NCI-H2029 (cell line): Measurements from ENCODE around the gene KRT26.
"Not testable (repeated sequence)": the region's sequence is repeated elsewhere in the genome, so short reads cannot be mapped to it uniquely, and the experiment has no call there.

Experiments
- DNase-seq: peaks from one replicate; lab custom pipeline; 2025; lab: John Stamatoyannopoulos, UW

KRT26 gene

GRCh38 chr17:40772101-40772500, at the start of gene KRT26:
TSS of gene KRT26 (minus strand) at chr17:40772201. CDS start at chr17:40772113, 88 bp downstream.
- no peak for DNase-seq

- no peak for DNase-seq
Measured at GRCh38 chr17:40821536-40821935, 49.5 kb upstream of the KRT26 start.

- no peak for DNase-seq
Measured at GRCh38 chr17:40820228-40820838, 48.3 kb upstream of the KRT26 start.

- DNase-seq, result no peak
Measured at GRCh38 chr17:40819528-40820125, 47.6 kb upstream of the KRT26 start.

GRCh38 chr17:40818733-40819527, 46.9 kb upstream of the KRT26 start:
- peak; percentile 58 for DNase-seq

- DNase-seq, result no peak
Measured at GRCh38 chr17:40818343-40818732, 46.3 kb upstream of the KRT26 start.

GRCh38 chr17:40817103-40817682, 45.2 kb upstream of the KRT26 start:
- no peak for DNase-seq

- DNase-seq, result no peak
Measured at GRCh38 chr17:40816569-40816968, 44.6 kb upstream of the KRT26 start.

GRCh38 chr17:40815381-40815780, 43.4 kb upstream of the KRT26 start:
- DNase-seq, result no peak

- DNase-seq, result not testable (repeated sequence)
Measured at GRCh38 chr17:40814657-40815056, 42.7 kb upstream of the KRT26 start.

GRCh38 chr17:40813804-40814203, 41.8 kb upstream of the KRT26 start:
- no peak for DNase-seq

- DNase-seq, result no peak
Measured at GRCh38 chr17:40812639-40813038, 40.6 kb upstream of the KRT26 start.

- DNase-seq, result no peak
Measured at GRCh38 chr17:40810494-40810893, 38.5 kb upstream of the KRT26 start.

- DNase-seq, result no peak
Measured at GRCh38 chr17:40809721-40810421, 37.9 kb upstream of the KRT26 start.

- DNase-seq, result no peak
Measured at GRCh38 chr17:40806131-40806530, 34.1 kb upstream of the KRT26 start.

GRCh38 chr17:40803617-40804082, 31.6 kb upstream of the KRT26 start:
- DNase-seq, result peak; percentile 60

- no peak for DNase-seq
Measured at GRCh38 chr17:40801157-40801556, 29.2 kb upstream of the KRT26 start.

GRCh38 chr17:40800381-40800780, 28.4 kb upstream of the KRT26 start:
- DNase-seq, result no peak

GRCh38 chr17:40799859-40800258, 27.9 kb upstream of the KRT26 start, which contains the start of gene KRT28:
TSS of gene KRT28 (minus strand) at chr17:40799959. CDS start at chr17:40799893, 66 bp downstream.
- DNase-seq, result no peak

- no peak for DNase-seq
Measured at GRCh38 chr17:40796846-40797245, 24.8 kb upstream of the KRT26 start.

GRCh38 chr17:40795019-40795667, 23.1 kb upstream of the KRT26 start:
- no peak for DNase-seq
